Left renal cortex interstitium (tissue), 4 donors: ENCODE measurements around the gene LIMCH1. TPM values are rescaled to one million over a fixed set of nuclear protein-coding genes. Genes with fewer than 3 reads are reported as not detected.
"Not testable (repeated sequence)": the region's sequence is repeated elsewhere in the genome, so short reads cannot be mapped to it uniquely, and the experiment has no call there.

ENCODE experiments used
- DNase-seq, 4 donors: peaks; one replicate each; pipeline ENCODE4 v3.0.0-alpha.2; 2013; ENCODE audit warnings: low read depth in 4 of 4, low spot score in 2 of 4, missing footprints in 1 of 4
- polyA plus RNA-seq, 4 donors: library from polyadenylated mRNA; unstranded; fragments of 120-200 nt; gene quantifications; one replicate each; pipeline ENCODE4 v1.2.1, GENCODE V29; 2013; ENCODE audit not compliant: insufficient read length in 4 of 4

Gene LIMCH1
- polyA plus RNA-seq, 4 donors = 88.6 to 106 (median 98.2) TPM

DNA sequence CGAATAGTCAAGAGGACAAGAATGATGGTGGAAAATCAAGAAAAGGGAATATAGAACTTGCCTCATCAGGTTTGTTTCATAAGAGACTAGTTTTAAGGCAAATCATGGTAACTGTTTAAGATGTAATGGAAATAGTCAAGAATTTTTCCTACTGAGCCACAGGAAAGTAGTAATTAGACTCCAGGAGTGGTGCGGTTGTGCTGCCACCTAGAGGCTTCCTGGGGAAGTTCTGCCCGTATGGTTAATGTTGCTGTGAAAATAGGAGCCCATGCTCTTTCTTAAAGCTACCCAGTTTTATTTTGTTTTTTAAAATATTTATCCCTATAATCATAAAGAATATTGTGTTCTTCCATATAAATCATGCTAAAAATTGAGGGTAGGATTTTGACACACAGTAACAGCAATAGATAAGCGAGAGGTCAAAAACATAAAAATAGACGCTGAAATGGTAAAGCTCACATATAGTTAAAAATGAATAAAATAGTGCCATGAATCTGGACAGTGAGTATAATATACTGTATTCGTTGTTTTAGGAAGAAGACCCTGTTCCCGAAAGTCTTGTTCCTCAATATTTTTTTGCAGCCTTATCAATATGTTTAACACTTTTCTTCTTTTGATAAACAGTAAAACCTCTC lies 123.6 kb downstream of the LIMCH1 start:
- DNase-seq = peak in 1 of 4 donors; percentile 56

- DNase-seq = no peak
Observed at GRCh38 chr4:41665636-41666207, 127.8 kb downstream of the LIMCH1 start.

DNA sequence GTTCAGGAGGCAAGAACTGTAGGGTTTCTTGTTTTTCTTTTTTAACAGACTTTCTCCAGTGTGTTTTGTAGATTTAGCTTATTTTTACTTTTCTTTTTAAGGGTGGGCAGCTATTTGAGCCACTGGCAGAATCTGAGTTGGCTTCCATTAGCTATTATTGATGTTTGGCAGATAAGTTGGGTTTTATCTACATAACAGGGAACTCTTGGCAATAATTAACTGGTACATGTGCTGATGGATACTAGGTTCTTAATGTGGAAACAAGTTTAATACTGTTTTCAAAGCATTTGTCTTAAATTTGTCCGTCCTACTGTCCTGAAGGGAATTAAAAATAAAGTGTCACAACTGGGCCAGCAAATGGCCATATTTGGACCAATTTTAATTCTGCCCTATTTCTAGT lies 130.1 kb downstream of the LIMCH1 start:
- no peak for DNase-seq

- DNase-seq = no peak
Observed at GRCh38 chr4:41670530-41670929, 132.6 kb downstream of the LIMCH1 start.

GRCh38 chr4:41670982-41671381 lies 133.0 kb downstream of the LIMCH1 start:
- no peak for DNase-seq

DNA sequence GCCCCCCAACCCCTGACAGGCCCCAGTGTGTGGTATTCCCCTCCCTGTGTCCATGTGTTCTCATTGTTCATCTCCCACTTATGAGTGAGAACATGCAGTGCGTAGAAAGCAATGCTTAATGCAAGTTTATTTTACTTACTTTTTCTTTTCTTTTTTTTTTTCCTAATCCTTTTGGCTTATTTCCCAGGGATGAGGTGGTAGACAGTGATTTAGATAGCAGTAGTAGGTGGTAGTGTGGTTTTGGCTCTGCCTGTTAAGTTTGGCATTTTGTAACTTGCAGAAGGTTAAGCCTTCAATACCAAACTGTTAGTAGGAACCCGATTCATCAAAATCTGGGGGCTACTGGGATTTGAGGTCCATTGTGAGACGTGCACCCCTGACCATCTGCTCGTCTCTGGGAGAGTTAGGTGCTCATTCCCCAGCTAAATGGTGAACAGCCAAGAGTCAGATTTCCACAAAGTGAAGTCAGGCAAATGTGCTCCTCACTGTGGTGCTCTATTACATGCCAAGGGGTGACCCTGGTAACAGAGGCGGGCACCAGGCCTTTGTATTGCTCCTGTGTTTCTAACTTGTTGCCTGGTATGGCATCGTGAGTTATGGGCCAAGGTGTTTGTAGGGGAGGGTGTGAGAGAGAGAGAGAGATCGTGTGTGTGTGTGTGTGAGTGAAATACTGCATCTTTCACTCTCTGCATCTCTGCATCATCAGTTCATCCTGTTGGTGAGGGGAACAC lies 140.3 kb downstream of the LIMCH1 start:
- DNase-seq = no peak

DNA sequence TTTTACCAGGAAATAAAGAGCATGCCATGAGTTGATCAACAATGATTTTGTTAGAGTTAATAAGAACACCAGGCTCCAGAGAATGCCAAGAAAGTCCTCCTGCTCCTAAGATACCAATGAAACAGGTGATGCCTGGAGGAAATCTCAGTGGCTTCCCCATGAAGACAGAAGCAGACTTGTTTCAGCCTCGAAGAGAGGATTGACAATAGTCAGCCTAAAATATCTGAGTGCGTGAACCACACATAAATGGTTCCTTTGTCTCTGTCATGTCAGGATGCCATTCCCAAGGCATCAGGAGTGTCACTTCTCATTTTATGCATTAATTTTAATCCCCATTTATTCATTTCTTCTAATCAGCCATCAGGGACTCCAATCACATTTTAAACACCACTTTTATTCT lies 141.0 kb downstream of the LIMCH1 start:
- DNase-seq = no peak

- no peak for DNase-seq
Observed at GRCh38 chr4:41679991-41680390, 142.0 kb downstream of the LIMCH1 start.

GRCh38 chr4:41681054-41681453 lies 143.1 kb downstream of the LIMCH1 start:
- no peak for DNase-seq

- DNase-seq = no peak
Observed at GRCh38 chr4:41683326-41683725, 145.4 kb downstream of the LIMCH1 start.

DNA sequence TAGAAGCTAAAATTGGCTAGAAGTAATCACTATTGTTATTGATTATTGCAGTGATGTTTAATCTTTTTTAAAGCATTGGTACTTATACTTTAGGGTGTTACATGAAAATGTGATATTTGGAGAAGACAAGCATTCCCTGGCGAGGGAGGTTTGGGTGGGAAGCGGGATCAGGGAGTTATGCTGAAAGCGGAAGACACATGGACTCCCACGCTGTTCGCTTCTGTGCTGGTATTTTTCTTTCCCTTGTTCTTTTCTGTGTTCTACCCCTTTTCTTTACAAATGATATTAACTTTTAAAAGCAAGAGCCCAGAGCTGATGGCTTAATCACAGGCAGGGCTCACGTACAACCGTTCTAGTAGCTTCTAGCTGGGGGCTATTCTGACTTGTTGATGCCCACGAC lies 148.9 kb downstream of the LIMCH1 start:
- DNase-seq = no peak

DNA sequence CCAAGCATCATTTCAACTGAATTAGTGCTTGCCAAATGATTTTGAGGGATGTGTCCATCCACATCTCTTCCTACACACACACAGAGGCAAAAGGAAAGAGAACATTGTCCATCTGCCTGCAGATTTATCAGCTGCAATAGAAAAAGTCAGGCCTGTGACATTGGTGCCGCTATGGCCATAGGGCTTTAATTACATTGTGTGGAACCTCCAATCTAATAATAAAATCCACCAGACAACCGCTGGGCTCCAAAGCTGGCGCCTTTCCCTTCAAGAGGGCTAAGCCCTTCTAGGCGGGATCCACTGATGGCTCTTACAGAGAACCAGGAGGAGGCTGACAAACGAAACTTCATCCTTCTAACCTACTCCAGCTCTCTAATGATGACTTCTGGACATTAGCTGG lies 150.0 kb downstream of the LIMCH1 start:
- no peak for DNase-seq

DNA sequence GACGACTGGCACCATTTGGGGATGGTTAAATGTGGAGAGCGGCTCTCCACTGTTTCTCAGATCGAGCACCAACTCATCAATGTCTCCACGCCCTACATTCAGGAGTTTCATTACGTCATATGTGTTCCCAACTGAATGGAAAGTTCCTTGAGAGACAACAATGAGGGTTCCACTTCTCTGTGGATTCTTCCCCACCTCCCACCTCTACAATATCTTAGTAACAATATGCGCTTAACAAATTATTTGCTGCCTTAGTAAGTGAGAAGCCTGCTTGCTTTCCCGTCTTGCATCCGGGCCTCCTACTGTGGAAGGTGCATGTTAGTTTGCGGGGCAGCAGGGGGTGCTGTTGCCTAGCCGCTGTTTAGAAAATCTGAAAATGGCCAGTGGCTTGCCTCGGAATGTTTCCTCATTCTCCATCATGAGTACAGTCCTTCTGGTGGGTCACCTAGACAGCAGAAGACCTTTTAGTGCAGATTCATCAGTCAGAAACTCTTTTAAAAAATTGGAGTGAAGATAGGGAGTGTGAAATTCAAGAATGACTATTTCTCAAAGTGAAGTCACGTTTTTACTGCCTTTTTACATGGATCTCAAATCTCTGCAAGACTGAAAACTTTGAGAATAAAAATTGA lies 154.9 kb downstream of the LIMCH1 start:
- DNase-seq = peak; percentile 18 to 32 (median 24)

- DNase-seq = peak in 2 of 4 donors; percentile 5 to 27
Observed at GRCh38 chr4:41693629-41694028, 155.7 kb downstream of the LIMCH1 start.

GRCh38 chr4:41696131-41696530 lies 158.2 kb downstream of the LIMCH1 start:
- DNase-seq = no peak

DNA sequence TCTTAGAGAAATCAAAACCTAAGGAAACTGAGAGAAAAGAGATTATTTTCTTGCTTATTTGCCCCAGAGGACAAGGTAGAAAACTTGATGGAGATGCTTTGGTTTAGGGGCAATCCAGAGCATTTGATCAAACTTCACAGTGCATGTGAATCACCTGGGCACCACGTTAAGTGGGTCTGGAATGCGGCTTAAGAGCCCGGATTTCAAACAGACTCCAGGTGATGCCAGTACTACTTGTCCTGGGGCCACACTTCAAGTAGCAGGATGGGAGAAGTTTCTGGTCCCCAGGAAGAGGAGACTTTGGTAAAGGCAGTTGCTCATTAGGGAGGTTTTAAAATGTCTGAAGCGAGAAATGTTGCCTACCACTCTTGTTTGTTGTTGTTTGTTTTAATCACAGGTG lies 158.8 kb downstream of the LIMCH1 start:
- no peak for DNase-seq

GRCh38 chr4:41701983-41702382 lies 164.0 kb downstream of the LIMCH1 start:
- no peak for DNase-seq

- DNase-seq = no peak
Observed at GRCh38 chr4:41702770-41703169, 164.8 kb downstream of the LIMCH1 start.

DNA sequence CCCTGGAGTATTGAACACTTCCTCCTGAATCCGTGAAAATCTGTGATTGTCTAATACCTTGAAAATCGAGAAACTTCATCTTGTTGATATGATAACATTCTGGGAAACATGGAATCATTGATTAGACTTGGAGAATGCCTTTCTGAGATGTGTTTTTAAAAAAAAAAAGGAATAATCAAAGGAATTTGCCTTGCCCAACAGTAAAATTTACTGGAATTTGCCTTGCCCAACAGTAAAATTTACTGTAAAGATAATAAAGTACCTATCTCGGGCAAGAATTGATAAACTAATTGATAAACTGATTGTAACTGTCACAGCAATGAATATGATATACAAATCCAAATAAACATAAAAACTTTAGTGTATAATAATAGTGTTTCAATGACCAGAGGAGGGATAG lies 165.8 kb downstream of the LIMCH1 start:
- no peak for DNase-seq

DNA sequence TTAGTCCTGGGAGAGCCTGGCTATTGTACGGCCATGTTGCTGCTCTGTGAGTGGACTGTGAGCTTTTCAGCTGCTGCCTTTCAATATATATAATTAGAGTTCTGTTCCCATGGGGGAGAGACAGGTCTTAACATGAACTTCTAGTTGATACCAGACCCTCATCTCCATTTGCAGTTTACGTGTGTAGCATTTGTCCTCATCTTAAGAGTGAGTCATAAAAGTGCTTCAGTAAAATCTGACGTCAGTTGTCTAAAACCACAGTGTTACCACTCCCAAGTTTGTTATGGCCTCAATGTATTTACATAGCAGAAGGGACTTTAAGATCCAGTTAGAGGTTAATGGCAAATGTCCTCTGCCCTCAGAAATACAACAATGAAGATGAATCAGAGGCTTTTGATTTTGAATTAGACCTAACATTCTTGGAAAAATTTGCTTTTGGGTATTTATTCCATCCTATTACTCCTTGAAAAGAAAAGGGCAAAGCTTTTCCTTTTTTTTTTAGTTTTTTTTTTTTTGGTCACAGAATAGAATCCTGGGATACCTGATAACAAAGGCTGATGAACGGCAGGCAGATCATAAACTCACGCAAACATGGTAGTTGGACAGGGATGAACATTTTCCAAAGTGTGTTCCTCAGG lies 172.0 kb downstream of the LIMCH1 start:
- DNase-seq = no peak

GRCh38 chr4:41711654-41712053 lies 173.7 kb downstream of the LIMCH1 start:
- not testable (repeated sequence) for DNase-seq
